Fibroblast of lung (primary cell): ENCODE results near the gene ITIH6. TPM values are rescaled to one million over a fixed set of nuclear protein-coding genes. Genes with fewer than 3 reads are reported as not detected.

Experiments used
- DNase-seq, 2 donors: peaks; one replicate each; pipeline versions ENCODE4 v3.0.0 to v3.0.0-alpha.2; 2010; ENCODE audit warnings: low read depth in 2 of 2
- H2AFZ ChIP-seq: 2 replicates; pipeline ENCODE4 v1.5.1; 2012; ENCODE audit warnings: low read length, control low read depth, inconsistent platforms
- H3K27ac ChIP-seq: 2 replicates; pipeline ENCODE4 v1.5.1; 2011; ENCODE audit warnings: low read length, control low read depth; ENCODE audit not compliant: insufficient read depth
- H3K27me3 ChIP-seq: 2 replicates; pipeline ENCODE4 v1.5.1; 2011; ENCODE audit warnings: mild to moderate bottlenecking, low read length; ENCODE audit not compliant: control insufficient read depth, insufficient read depth
- H3K36me3 ChIP-seq: 2 replicates; pipeline ENCODE4 v1.5.1; 2011; ENCODE audit warnings: low read length; ENCODE audit not compliant: control insufficient read depth, insufficient read depth
- H3K4me1 ChIP-seq: 2 replicates; pipeline ENCODE4 v1.5.1; 2011; ENCODE audit warnings: low read length; ENCODE audit not compliant: control insufficient read depth, insufficient read depth; ENCODE audit errors: extremely low read depth
- H3K4me2 ChIP-seq: 2 replicates; pipeline ENCODE4 v1.5.1; 2011; ENCODE audit warnings: low read length, control low read depth; ENCODE audit not compliant: insufficient read depth; ENCODE audit errors: extremely low read depth
- H3K4me3 ChIP-seq, 4 experiments: fragments of 200-600 bp in 1 of 4; sonication (generic) in 1 of 4; replicated peaks in 1 of 4; 2 replicates each; pipeline ENCODE4 v1.5.1; 2011 to 2016; ENCODE audit warnings: low read length in 4 of 4, low read depth in 3 of 4, mild to moderate bottlenecking in 3 of 4, control low read depth in 2 of 4, inconsistent platforms in 1 of 4, mixed read lengths in 1 of 4; ENCODE audit not compliant: insufficient read depth in 1 of 4; ENCODE audit errors: control extremely low read depth in 1 of 4
- H3K79me2 ChIP-seq: 2 replicates; pipeline ENCODE4 v1.5.1; 2012; ENCODE audit warnings: mild to moderate bottlenecking, low read length, inconsistent platforms; ENCODE audit not compliant: control insufficient read depth, insufficient read depth
- H3K9ac ChIP-seq: 2 replicates; pipeline ENCODE4 v1.5.1; 2011; ENCODE audit warnings: mild to moderate bottlenecking, low read length, control low read depth; ENCODE audit not compliant: insufficient read depth
- H3K9me3 ChIP-seq: 2 replicates; pipeline ENCODE4 v1.5.1; 2012; ENCODE audit warnings: low read depth, low read length; ENCODE audit not compliant: control insufficient read depth, insufficient read depth
- H4K20me1 ChIP-seq: 2 replicates; pipeline ENCODE4 v1.5.1; 2011; ENCODE audit warnings: low read length; ENCODE audit not compliant: control insufficient read depth, insufficient read depth; ENCODE audit errors: extremely low read depth
- EZH2 ChIP-seq: IDR thresholded peaks from 2 replicates; pipeline ENCODE4 v1.5.1; 2012; ENCODE audit warnings: low read length, control low read depth, mild to moderate bottlenecking; ENCODE audit errors: missing control alignments
- polyA plus RNA-seq, 2 donors: library from polyadenylated mRNA; depleted of rRNA in 1 of 2; stranded (reverse) in 1 of 2; unstranded in 1 of 2; fragments of >200 nt; gene quantifications; 2 replicates each; pipeline ENCODE4 v1.2.1, GENCODE V29; 2011 to 2012; ENCODE audit warnings: missing spikeins in 1 of 2
- total RNA-seq: library from RNA; depleted of rRNA; stranded (reverse); fragments of >200 nt; gene quantifications from 2 replicates; pipeline ENCODE4 v1.2.1, GENCODE V29; 2014
- TF ChIP-seq, protein P1 (sequence below), 2 donors: IDR thresholded peaks in 1 of 2; conservative IDR thresholded peaks in 1 of 2; 1 replicate in 1 of 2; 2 replicates in 1 of 2; pipeline ENCODE4 v1.5.1; 2011 to 2012; ENCODE audit warnings: low read length in 2 of 2, control low read depth in 1 of 2, inconsistent platforms in 1 of 2, low read depth in 1 of 2, mild to moderate bottlenecking in 1 of 2

The ITIH6 gene
- total and polyA plus RNA-seq, 2 donors (not counting 1 experiment from before 2014, with no cell fraction given), result not detected

GRCh38 chrX:54826598-54826997 is 28.5 kb upstream of the ITIH6 start:
- H3K27ac ChIP-seq, result no peak overlapping the region
- H3K4me2 ChIP-seq, result no peak overlapping the region
- no peaks in the 10 kb centered on the region for H3K27me3 ChIP-seq
- TF ChIP-seq, protein P1, sequence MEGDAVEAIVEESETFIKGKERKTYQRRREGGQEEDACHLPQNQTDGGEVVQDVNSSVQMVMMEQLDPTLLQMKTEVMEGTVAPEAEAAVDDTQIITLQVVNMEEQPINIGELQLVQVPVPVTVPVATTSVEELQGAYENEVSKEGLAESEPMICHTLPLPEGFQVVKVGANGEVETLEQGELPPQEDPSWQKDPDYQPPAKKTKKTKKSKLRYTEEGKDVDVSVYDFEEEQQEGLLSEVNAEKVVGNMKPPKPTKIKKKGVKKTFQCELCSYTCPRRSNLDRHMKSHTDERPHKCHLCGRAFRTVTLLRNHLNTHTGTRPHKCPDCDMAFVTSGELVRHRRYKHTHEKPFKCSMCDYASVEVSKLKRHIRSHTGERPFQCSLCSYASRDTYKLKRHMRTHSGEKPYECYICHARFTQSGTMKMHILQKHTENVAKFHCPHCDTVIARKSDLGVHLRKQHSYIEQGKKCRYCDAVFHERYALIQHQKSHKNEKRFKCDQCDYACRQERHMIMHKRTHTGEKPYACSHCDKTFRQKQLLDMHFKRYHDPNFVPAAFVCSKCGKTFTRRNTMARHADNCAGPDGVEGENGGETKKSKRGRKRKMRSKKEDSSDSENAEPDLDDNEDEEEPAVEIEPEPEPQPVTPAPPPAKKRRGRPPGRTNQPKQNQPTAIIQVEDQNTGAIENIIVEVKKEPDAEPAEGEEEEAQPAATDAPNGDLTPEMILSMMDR (conservative IDR thresholded peaks at IDR 0.05 in 1 of 2, IDR thresholded peaks at IDR 0.05 in 1 of 2; ENCODE audit: low read depth in 1 of 2, low read length in 2 of 2), result no peak
- no peak for TF ChIP-seq EZH2
- no peaks in the 10 kb centered on the region for H3K79me2 ChIP-seq
- H2AFZ ChIP-seq, result no peak overlapping the region
- H3K36me3 ChIP-seq, result no peaks in the 10 kb centered on the region
- no peak overlapping the region for H3K4me3 ChIP-seq
- no peaks in the 10 kb centered on the region for H4K20me1 ChIP-seq
- H3K9ac ChIP-seq, result no peak overlapping the region
- H3K9me3 ChIP-seq, result no peaks in the 10 kb centered on the region
- no peaks in the 10 kb centered on the region for H3K4me1 ChIP-seq
- peak in 1 of 2 donors; percentile 14 for DNase-seq

DNA sequence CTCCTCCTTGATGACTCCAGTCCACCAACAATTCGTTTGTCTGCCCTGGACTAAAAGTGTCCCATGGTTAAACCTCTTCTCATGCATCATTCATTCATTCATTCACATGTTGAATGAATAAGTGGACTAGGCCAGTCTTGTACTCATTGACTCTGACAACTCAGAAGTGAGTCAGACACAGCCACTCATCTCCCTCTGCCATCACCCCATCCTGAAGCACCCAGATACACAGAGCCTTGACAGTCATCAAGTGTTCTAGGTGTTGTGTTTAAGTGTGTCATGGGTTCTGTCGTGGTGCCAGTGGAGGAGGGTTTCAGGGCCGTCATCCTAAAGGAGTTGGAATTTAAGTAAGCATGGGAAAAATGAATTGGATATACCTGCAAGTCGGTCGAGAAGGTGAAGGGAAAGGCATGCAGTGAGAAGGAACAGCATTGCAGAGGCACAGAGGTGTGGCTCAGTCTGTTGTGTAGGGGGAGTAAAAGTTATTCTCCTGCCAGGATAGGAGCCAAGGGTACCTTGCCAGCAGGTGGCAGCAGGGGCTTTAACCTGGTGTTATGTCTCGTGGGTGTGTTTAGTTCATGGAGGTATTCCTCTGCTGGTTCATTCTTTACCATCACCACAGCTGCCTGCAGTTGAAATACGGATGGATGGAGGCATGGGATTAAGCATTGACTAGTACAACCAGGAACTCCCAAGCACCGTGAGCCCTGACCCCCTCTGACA is 27.8 kb upstream of the ITIH6 start:
- no peaks in the 10 kb centered on the region for H3K79me2 ChIP-seq
- no peak for DNase-seq
- H3K9ac ChIP-seq, result no peak overlapping the region
- no peaks in the 10 kb centered on the region for H3K4me1 ChIP-seq
- no peaks in the 10 kb centered on the region for H3K36me3 ChIP-seq
- no peak overlapping the region for H3K4me3 ChIP-seq
- TF ChIP-seq, protein P1 (conservative IDR thresholded peaks at IDR 0.05 in 1 of 2, IDR thresholded peaks at IDR 0.05 in 1 of 2; ENCODE audit: low read depth in 1 of 2, low read length in 2 of 2), result no peak
- no peak for TF ChIP-seq EZH2
- no peak overlapping the region for H2AFZ ChIP-seq
- no peaks in the 10 kb centered on the region for H3K27me3 ChIP-seq
- no peak overlapping the region for H3K27ac ChIP-seq
- H4K20me1 ChIP-seq, result no peaks in the 10 kb centered on the region
- no peak overlapping the region for H3K4me2 ChIP-seq
- H3K9me3 ChIP-seq, result no peaks in the 10 kb centered on the region

DNA sequence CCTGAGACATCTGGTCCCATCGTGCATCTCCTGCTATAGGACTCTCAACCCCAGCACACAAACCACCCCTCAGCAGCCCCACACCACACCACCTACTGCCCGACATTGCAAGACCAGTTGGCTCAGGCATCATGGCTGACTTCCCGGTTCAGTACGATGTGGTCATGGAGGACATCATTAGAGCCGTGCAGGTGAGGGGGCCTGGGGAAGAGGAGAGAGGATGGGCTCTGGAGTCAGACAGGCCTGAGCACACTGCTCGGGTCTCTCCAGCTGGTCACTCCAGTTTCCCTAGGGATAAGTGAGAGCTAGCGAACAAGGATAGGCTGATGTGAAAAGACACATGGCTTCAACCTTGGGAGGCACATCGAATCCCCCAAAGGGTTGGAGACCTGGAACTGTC is 26.7 kb upstream of the ITIH6 start:
- no peak for DNase-seq
- no peaks in the 10 kb centered on the region for H3K9me3 ChIP-seq

More for the DNA sequence above, 26.7 kb upstream of the ITIH6 start:
- H3K4me1 ChIP-seq, result no peaks in the 10 kb centered on the region
- TF ChIP-seq EZH2, result no peak
- TF ChIP-seq, protein P1 (conservative IDR thresholded peaks at IDR 0.05 in 1 of 2, IDR thresholded peaks at IDR 0.05 in 1 of 2; ENCODE audit: low read depth in 1 of 2, low read length in 2 of 2), result no peak
- no peak overlapping the region for H3K4me3 ChIP-seq
- no peak overlapping the region for H2AFZ ChIP-seq
- H3K27ac ChIP-seq, result no peak overlapping the region
- H4K20me1 ChIP-seq, result no peaks in the 10 kb centered on the region
- H3K36me3 ChIP-seq, result no peaks in the 10 kb centered on the region
- no peak overlapping the region for H3K9ac ChIP-seq
- H3K27me3 ChIP-seq, result no peaks in the 10 kb centered on the region
- H3K4me2 ChIP-seq, result no peak overlapping the region
- no peaks in the 10 kb centered on the region for H3K79me2 ChIP-seq
